Stomach (tissue), 9 donors: ENCODE results near the gene REV3L. TPM values are rescaled to one million over a fixed set of nuclear protein-coding genes. Genes with fewer than 3 reads are reported as not detected.
"Not testable (repeated sequence)": the region's sequence is repeated elsewhere in the genome, so short reads cannot be mapped to it uniquely, and the experiment has no call there.

Source experiments
- DNase-seq, 2 donors: peaks; one replicate each; pipeline versions ENCODE4 v3.0.0 to v3.0.0-alpha.2; 2013 to 2019
- H3K27ac ChIP-seq, 5 donors: fragments of 200-600 bp in 4 of 5; sonication (generic) in 4 of 5; one replicate each; pipeline ENCODE4 v1.5.1; 2013 to 2019; ENCODE audit warnings: mild to moderate bottlenecking in 1 of 5, moderate library complexity in 1 of 5
- H3K27me3 ChIP-seq, 3 donors: fragments of 200-600 bp; sonication (generic); one replicate each; pipeline ENCODE4 v1.5.1; 2017 to 2019; ENCODE audit warnings: mixed run types in 1 of 3
- H3K36me3 ChIP-seq, 4 donors: fragments of 200-600 bp; sonication (generic); 1 replicate in 3 of 4; 2 replicates in 1 of 4; pipeline ENCODE4 v1.5.1; 2016 to 2019
- H3K4me1 ChIP-seq, 4 donors: fragments of 200-600 bp; sonication (generic); one replicate each; pipeline ENCODE4 v1.5.1; 2016 to 2019
- H3K4me3 ChIP-seq, 4 donors: fragments of 200-600 bp; sonication (generic) in 3 of 4; one replicate each; pipeline ENCODE4 v1.5.1; 2016 to 2019; ENCODE audit warnings: mild to moderate bottlenecking in 1 of 4
- H3K9me3 ChIP-seq, 4 donors: fragments of 200-600 bp; sonication (generic); one replicate each; pipeline ENCODE4 v1.5.1; 2016 to 2019
- EP300 ChIP-seq: sonication (generic); formaldehyde crosslinking; IDR thresholded peaks from one replicate; pipeline ENCODE4 v1.6.1; 2017; ENCODE audit warnings: antibody characterized with exemption
- POLR2A ChIP-seq, 4 donors: fragments of 450-650 bp; IDR thresholded peaks; one replicate each; pipeline ENCODE4 v1.6.1; 2016; ENCODE audit warnings: antibody characterized with exemption in 4 of 4, control low read depth in 2 of 4, mild to moderate bottlenecking in 1 of 4, moderate library complexity in 1 of 4
- POLR2AphosphoS5 ChIP-seq, 3 donors: sonication (generic); formaldehyde crosslinking; IDR thresholded peaks; one replicate each; pipeline ENCODE4 v1.6.1; 2016; ENCODE audit warnings: antibody characterized with exemption in 3 of 3
- WGBS, 5 donors: extraction: QIAGEN DNeasy Blood & Tissue Kit in 3 of 5; methylation state at CpG; one replicate each; pipeline versions ENCODE4 v1.1.5 to v1.1.7; 2013 to 2018; 5-methylcytosine and 5-hydroxymethylcytosine counted together
- intact Hi-C: fragments of 100-400 bp; cut with DNase I; formaldehyde crosslinking; loops from one replicate; pipeline ENCODE4 v1.15.1; 2023; ENCODE audit warnings: low total_unique reads
- polyA plus RNA-seq, 3 donors: library from polyadenylated mRNA; stranded (reverse); fragments of 200-250 nt; gene quantifications; one replicate each; pipeline ENCODE4 v1.2.3, GENCODE V29; 2013
- total RNA-seq, 5 donors: library from RNA; depleted of rRNA; stranded (reverse); fragments of >200 nt; gene quantifications; one replicate each; pipeline versions ENCODE4 v1.1.0 to v1.2.3, GENCODE V29; 2014 to 2016
- TF ChIP-seq, protein P1 (sequence below), 7 experiments: fragments of 450-650 bp in 4 of 7; fragments of 200-600 bp in 3 of 7; sonication (generic) in 3 of 7; IDR thresholded peaks; one replicate each; pipeline ENCODE4 v1.5.1; 2016 to 2019; ENCODE audit warnings: antibody characterized with exemption in 7 of 7, control low read depth in 2 of 7, mild to moderate bottlenecking in 1 of 7
- donor health status: healthy with polysubstance abuse.
- donor health status: Bipolar disorder and iron deficiency.
- donor health status: healthy.

Gene REV3L
- total and polyA plus RNA-seq, 8 donors: 9.0 to 170 (median 28.3) TPM

DNA sequence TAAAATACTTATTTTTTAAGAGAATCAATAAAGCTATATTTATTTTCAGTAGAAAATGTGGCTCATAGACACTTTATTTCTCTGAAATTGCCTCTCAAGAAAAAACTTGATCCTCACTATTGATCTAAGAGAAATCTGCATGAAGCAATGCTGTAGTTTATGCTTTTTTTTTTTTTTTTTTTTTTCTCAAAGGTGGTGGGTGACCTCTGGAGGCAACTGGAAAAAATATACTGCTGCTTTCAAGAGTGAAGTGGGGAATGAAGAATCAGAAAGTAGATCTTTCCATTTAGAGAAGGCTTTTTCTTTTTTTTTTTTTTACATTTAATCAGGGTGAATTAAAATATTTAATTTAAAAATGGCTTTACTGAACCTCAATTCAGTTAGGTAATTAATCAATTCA, 226.4 kb downstream of the REV3L start:
- no peak for TF ChIP-seq EP300
- TF ChIP-seq, protein P1, sequence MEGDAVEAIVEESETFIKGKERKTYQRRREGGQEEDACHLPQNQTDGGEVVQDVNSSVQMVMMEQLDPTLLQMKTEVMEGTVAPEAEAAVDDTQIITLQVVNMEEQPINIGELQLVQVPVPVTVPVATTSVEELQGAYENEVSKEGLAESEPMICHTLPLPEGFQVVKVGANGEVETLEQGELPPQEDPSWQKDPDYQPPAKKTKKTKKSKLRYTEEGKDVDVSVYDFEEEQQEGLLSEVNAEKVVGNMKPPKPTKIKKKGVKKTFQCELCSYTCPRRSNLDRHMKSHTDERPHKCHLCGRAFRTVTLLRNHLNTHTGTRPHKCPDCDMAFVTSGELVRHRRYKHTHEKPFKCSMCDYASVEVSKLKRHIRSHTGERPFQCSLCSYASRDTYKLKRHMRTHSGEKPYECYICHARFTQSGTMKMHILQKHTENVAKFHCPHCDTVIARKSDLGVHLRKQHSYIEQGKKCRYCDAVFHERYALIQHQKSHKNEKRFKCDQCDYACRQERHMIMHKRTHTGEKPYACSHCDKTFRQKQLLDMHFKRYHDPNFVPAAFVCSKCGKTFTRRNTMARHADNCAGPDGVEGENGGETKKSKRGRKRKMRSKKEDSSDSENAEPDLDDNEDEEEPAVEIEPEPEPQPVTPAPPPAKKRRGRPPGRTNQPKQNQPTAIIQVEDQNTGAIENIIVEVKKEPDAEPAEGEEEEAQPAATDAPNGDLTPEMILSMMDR (IDR thresholded peaks at IDR 0.05): peak in 1 of 7 experiments; percentile 19
- Histone ChIP-seq H3K36me3 (no peaks in the 10 kb centered on the region), H3K27ac (no peak overlapping the region), H3K4me1 (peaks cover 13 to 29% (median 23%) of the 10 kb centered on the region in 4 donors), H3K9me3 (no peaks in the 10 kb centered on the region), H3K4me3 (no peak overlapping the region), H3K27me3 (peaks cover 0 to 10% (median 0%) of the 10 kb centered on the region in 3 donors)
- intact Hi-C loops: no loop called here
- DNase-seq: peak in 1 of 2 donors; percentile 15

- H3K4me3 ChIP-seq, H3K36me3 ChIP-seq, H3K9me3 ChIP-seq, intact Hi-C loops, H3K27ac ChIP-seq, DNase-seq: not testable (repeated sequence)
- peaks cover 0 to 10% (median 0%) of the 10 kb centered on the region in 3 donors for H3K27me3 ChIP-seq
- WGBS, 5 donors: 8 to 27% (median 18%) methylated on average over 2 of the region's 2 CpGs
- H3K4me1 ChIP-seq: peaks cover 11 to 21% (median 19%) of the 10 kb centered on the region in 4 donors
Observed at GRCh38 chr6:111255838-111256237, 227.2 kb downstream of the REV3L start.

DNA sequence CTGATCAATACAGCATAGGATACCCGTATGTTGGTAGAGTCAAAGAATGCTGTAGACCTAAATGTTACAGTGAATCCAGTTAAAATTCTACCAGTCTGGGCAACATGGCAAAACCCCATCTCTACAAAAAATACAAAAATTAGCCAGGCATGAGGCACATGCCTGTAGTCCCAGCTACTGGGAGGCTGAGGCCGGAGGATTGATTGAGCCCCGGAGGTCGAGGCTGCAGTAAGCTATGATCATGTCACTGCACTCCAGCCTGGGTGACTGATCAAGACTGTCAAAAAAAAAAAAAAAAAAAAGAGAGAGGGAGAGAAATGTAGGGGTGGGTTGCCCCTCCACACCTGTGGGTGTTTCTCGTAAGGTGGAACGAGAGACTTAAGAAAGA, 228.2 kb downstream of the REV3L start:
- Histone ChIP-seq H3K4me3 (no peak overlapping the region), H3K27me3 (peaks cover 0 to 10% (median 0%) of the 10 kb centered on the region in 3 donors), H3K36me3 (no peaks in the 10 kb centered on the region), H3K27ac (no peak overlapping the region), H3K9me3 (no peaks in the 10 kb centered on the region), H3K4me1 (peaks cover 0 to 10% (median 8%) of the 10 kb centered on the region in 4 donors)
- no peak for TF ChIP-seq POLR2A (IDR thresholded peaks at IDR 0.05)
- TF ChIP-seq EP300: no peak
- TF ChIP-seq, protein P1 (IDR thresholded peaks at IDR 0.05): no peak
- TF ChIP-seq POLR2AphosphoS5 (IDR thresholded peaks at IDR 0.05): no peak
- no peak for DNase-seq
- intact Hi-C loops: no loop called here
- 87 to 94% (median 92%) methylated on average over 6 of the region's 6 CpGs for WGBS, 5 donors

GRCh38 chr6:111254004-111254778, 228.8 kb downstream of the REV3L start:
- intact Hi-C loops: no loop called here
- H3K27ac ChIP-seq: no peak overlapping the region
- peaks cover 0 to 6% (median 5%) of the 10 kb centered on the region in 4 donors for H3K4me1 ChIP-seq
- DNase-seq: no peak
- no peaks in the 10 kb centered on the region for H3K36me3 ChIP-seq
- peaks cover 0 to 10% (median 0%) of the 10 kb centered on the region in 3 donors for H3K27me3 ChIP-seq
- H3K9me3 ChIP-seq: no peaks in the 10 kb centered on the region
- 80 to 89% (median 82%) methylated on average over 9 of the region's 9 CpGs for WGBS, 5 donors
- TF ChIP-seq POLR2A (IDR thresholded peaks at IDR 0.05): no peak
- no peak for TF ChIP-seq POLR2AphosphoS5 (IDR thresholded peaks at IDR 0.05)
- TF ChIP-seq EP300: no peak
- TF ChIP-seq, protein P1 (IDR thresholded peaks at IDR 0.05): no peak
- no peak overlapping the region for H3K4me3 ChIP-seq

DNA sequence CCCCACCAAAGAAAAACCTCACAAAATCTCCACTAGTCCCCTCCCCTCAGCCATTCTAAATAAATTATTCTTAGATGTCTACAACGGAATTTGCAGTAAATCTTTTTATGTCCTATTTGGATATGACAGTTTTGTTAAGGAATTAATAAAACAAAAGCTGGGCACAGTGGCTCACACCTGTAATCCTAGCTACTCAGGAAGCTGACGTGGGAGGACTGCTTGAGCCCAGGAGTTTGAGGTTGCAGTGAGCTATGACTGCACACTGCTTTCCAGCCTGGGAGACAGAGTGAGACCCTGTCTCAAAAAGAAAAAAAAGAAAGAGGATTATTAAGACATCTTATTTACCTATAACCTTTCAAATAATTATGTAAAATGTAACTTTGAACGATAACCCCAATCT, 230.3 kb downstream of the REV3L start:
- DNase-seq: no peak
- Histone ChIP-seq H3K4me3 (no peak overlapping the region), H3K36me3 (no peaks in the 10 kb centered on the region), H3K9me3 (no peaks in the 10 kb centered on the region), H3K4me1 (no peaks in the 10 kb centered on the region), H3K27ac (no peak overlapping the region), H3K27me3 (peaks cover 0 to 10% (median 0%) of the 10 kb centered on the region in 3 donors)
- intact Hi-C loops: no loop called here
- TF ChIP-seq EP300 (no peak), POLR2AphosphoS5 (IDR thresholded peaks at IDR 0.05) (no peak), POLR2A (IDR thresholded peaks at IDR 0.05) (no peak)
- TF ChIP-seq, protein P1 (IDR thresholded peaks at IDR 0.05): no peak
- 80 to 94% (median 85%) methylated on average over 3 of the region's 3 CpGs for WGBS, 5 donors
